A549 (cell line): ENCODE measurements around the gene MYPOP. TPM values are rescaled to one million over a fixed set of nuclear protein-coding genes. Genes with fewer than 3 reads are reported as not detected.

Experiments used
- ATAC-seq, 2 experiments: fragments of 200-7000 bp in 1 of 2; fragments of >200 bp in 1 of 2; cut with Nextera tagmentation in 1 of 2; cut with Tn5 transposase in 1 of 2; 3 replicates each; pipeline versions ENCODE4 v1.8.0 to v1.9.1; 2018 to 2020; ENCODE audit warnings: mild to moderate bottlenecking in 1 of 2, moderate library complexity in 1 of 2
- CTCF ChIA-PET: fragments of 300-600 bp; sonication (Branson Sonifier 250); formaldehyde crosslinking; extraction: SDS; loops from one replicate; lab custom pipeline; 2021; ENCODE audit warnings: antibody characterized with exemption, inconsistent platforms; lab: Yijun Ruan, JAX
- POLR2A ChIA-PET: fragments of 350-600 bp; formaldehyde crosslinking; extraction: SDS; loops from one replicate; lab custom pipeline; 2021; ENCODE audit warnings: antibody characterized with exemption, inconsistent platforms; lab: Yijun Ruan, JAX
- DNase-seq, 2 experiments: peaks; one replicate each; pipeline versions ENCODE4 v3.0.0 to v3.0.0-alpha.2; 2011 to 2016; ENCODE audit warnings: low read depth in 1 of 2, low spot score in 1 of 2
- FAIRE-seq: peaks from 2 replicates; lab custom pipeline; 2011; peaks lifted over from hg19 to GRCh38; lab: Jason Lieb, UNC
- H3K27ac ChIP-seq, 2 experiments: fragments of >200 bp; sonication (Bioruptor Twin); formaldehyde crosslinking; 3 replicates each; pipeline ENCODE4 v1.5.1; 2016 to 2017
- H3K4me1 ChIP-seq: fragments of >200 bp; sonication (Bioruptor Twin); formaldehyde crosslinking; 3 replicates; pipeline ENCODE4 v1.6.1; 2016
- H3K4me2 ChIP-seq: fragments of >200 bp; sonication (Bioruptor Twin); formaldehyde crosslinking; 3 replicates; pipeline ENCODE4 v1.6.1; 2016
- H3K4me3 ChIP-seq: fragments of >200 bp; sonication (Bioruptor Twin); formaldehyde crosslinking; 3 replicates; pipeline ENCODE4 v1.5.1; 2016
- H3K9me3 ChIP-seq: fragments of >200 bp; sonication (Bioruptor Twin); formaldehyde crosslinking; 3 replicates; pipeline ENCODE4 v1.6.1; 2016
- ATOH8 ChIP-seq: fragments of 250-450 bp; sonication (Bioruptor Pico); IDR thresholded peaks from 2 replicates; pipeline ENCODE4 v1.5.0; 2020; ENCODE audit warnings: low read depth, mild to moderate bottlenecking, moderate library complexity
- BHLHE40 ChIP-seq: IDR thresholded peaks from 2 replicates; pipeline ENCODE4 v1.6.1; 2012; ENCODE audit warnings: low read depth, low read length, inconsistent platforms
- CBX8 ChIP-seq: fragments of 200-600 bp; sonication (generic); IDR thresholded peaks from 2 replicates; pipeline ENCODE4 v1.6.1; 2016
- EHF ChIP-seq: fragments of 250-450 bp; sonication (Bioruptor Pico); IDR thresholded peaks from 2 replicates; pipeline ENCODE4 v1.5.0; 2020; ENCODE audit warnings: mild to moderate bottlenecking
- EP300 ChIP-seq, 2 experiments: fragments of >200 bp; sonication (Bioruptor Twin); formaldehyde crosslinking; IDR thresholded peaks; 2 replicates in 1 of 2; 3 replicates in 1 of 2; pipeline ENCODE4 v1.6.1; 2016 to 2017
- ESRRA ChIP-seq: fragments of 150-350 bp; IDR thresholded peaks from 2 replicates; pipeline ENCODE4 v1.6.1; 2014; ENCODE audit warnings: mild to moderate bottlenecking, low read length, borderline replicate concordance
- FOXS1 ChIP-seq: fragments of 250-450 bp; sonication (Bioruptor Pico); IDR thresholded peaks from 2 replicates; pipeline ENCODE4 v1.5.0; 2020; ENCODE audit warnings: mild to moderate bottlenecking, moderate library complexity
- GATA3 ChIP-seq: IDR thresholded peaks from 2 replicates; pipeline ENCODE4 v1.6.1; 2012; ENCODE audit warnings: borderline replicate concordance
- HDAC2 ChIP-seq: fragments of 200-600 bp; sonication (generic); IDR thresholded peaks from 2 replicates; pipeline ENCODE4 v1.6.1; 2016
- HOXA7 ChIP-seq: fragments of 250-450 bp; sonication (Bioruptor Pico); IDR thresholded peaks from 2 replicates; pipeline ENCODE4 v1.5.0; 2020; ENCODE audit warnings: mild to moderate bottlenecking, moderate library complexity
- HOXB13 ChIP-seq: fragments of 250-450 bp; sonication (Bioruptor Pico); IDR thresholded peaks from 2 replicates; pipeline ENCODE4 v1.5.0; 2020; ENCODE audit warnings: low read depth, mild to moderate bottlenecking, moderate library complexity
- KDM5A ChIP-seq: fragments of 200-600 bp; sonication (generic); IDR thresholded peaks from 2 replicates; pipeline ENCODE4 v1.6.1; 2016; ENCODE audit warnings: antibody characterized with exemption, mild to moderate bottlenecking
- MAZ ChIP-seq: fragments of 150-350 bp; IDR thresholded peaks from 2 replicates; pipeline ENCODE4 v1.6.1; 2014; ENCODE audit warnings: antibody characterized with exemption, low read depth, low read length, borderline replicate concordance
- NPAS2 ChIP-seq: fragments of 250-450 bp; sonication (Bioruptor Pico); IDR thresholded peaks from 2 replicates; pipeline ENCODE4 v1.8.0; 2022; ENCODE audit warnings: mild to moderate bottlenecking, moderate library complexity, borderline replicate concordance
- NR3C1 ChIP-seq: fragments of >200 bp; sonication (Bioruptor Twin); formaldehyde crosslinking; IDR thresholded peaks from 3 replicates; pipeline ENCODE4 v1.6.1; 2017
- POLR2A ChIP-seq: IDR thresholded peaks from 2 replicates; pipeline ENCODE4 v1.6.1; 2012; ENCODE audit warnings: mild to moderate bottlenecking, low read length
- RARB ChIP-seq: fragments of 250-450 bp; sonication (Bioruptor Pico); IDR thresholded peaks from 2 replicates; pipeline ENCODE4 v1.8.0; 2021; ENCODE audit warnings: mild to moderate bottlenecking, moderate library complexity
- SMC3 ChIP-seq: fragments of >200 bp; sonication (Bioruptor Twin); formaldehyde crosslinking; IDR thresholded peaks from 3 replicates; pipeline ENCODE4 v1.6.1; 2018; ENCODE audit warnings: inconsistent platforms
- TP53 ChIP-seq: fragments of 250-450 bp; sonication (Bioruptor Pico); IDR thresholded peaks from 2 replicates; pipeline ENCODE4 v1.5.0; 2021; ENCODE audit warnings: mild to moderate bottlenecking, moderate library complexity
- ZFP36 ChIP-seq: fragments of 450-650 bp; IDR thresholded peaks from 2 replicates; pipeline ENCODE4 v1.6.1; 2014; ENCODE audit warnings: borderline replicate concordance; ENCODE audit not compliant: partially characterized antibody
- ZNF302 ChIP-seq: fragments of 250-450 bp; sonication (Bioruptor Pico); IDR thresholded peaks from 2 replicates; pipeline ENCODE4 v1.9.0; 2021; ENCODE audit warnings: inconsistent platforms, mild to moderate bottlenecking, moderate library complexity
- WGBS: methylation state at CpG from one replicate; pipeline ENCODE4 v1.1.6; 2017; ENCODE audit errors: missing lambda C conversion rate; 5-methylcytosine and 5-hydroxymethylcytosine counted together
- polyA plus RNA-seq, 4 experiments: library from polyadenylated mRNA; depleted of rRNA in 3 of 4; stranded (reverse); fragments of >200 nt; fragmentation: RNase III in 1 of 4; extraction: RNeasy Plus Mini Kit Qiagen cat#74134 plus additional on column Dnase treatment in 1 of 4; gene quantifications; 2 replicates in 3 of 4; 3 replicates in 1 of 4; pipeline ENCODE4 v1.2.3, GENCODE V29; 2011 to 2017
- TF ChIP-seq, protein P1 (sequence below): IDR thresholded peaks from 2 replicates; pipeline ENCODE4 v1.6.1; 2012

Gene MYPOP
- polyA plus RNA-seq, 2 of the 4 experiments (the other 2 are of a cell fraction), result 2.1 to 10.5 TPM

DNA sequence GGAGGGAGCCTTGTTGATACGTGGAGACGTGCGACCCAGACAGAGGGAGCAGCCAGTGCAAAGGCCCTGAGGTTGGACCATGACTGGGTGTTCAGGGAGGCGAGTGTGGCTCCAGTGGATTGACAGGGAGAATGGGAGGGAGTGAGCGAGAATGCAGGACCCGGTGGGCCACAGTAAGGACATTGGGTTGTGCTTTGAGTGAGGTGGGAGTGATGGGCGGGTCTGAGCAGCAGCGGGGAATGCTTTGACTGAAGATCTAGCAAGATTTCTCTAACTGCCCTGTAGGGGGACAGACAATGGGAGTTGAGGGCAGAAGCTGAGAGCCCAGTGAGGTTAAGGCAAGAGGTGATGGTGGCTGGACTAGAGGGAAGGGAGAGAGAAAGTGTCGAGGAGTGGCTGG, 19.9 kb upstream of the MYPOP start:
- CTCF ChIA-PET, result interaction anchor here (0.7 to 1.4 kb wide), 2 partner anchors 13 to 95 kb away, joined by 3 read pairs; no protein-coding TSS in a partner anchor

GRCh38 chr19:45920458-45920857, 18.0 kb upstream of the MYPOP start:
- 39% methylated on average over 8 of the region's 8 CpGs for WGBS

More for the DNA sequence above, 19.9 kb upstream of the MYPOP start:
- POLR2A ChIA-PET, result no interaction called here
- ATAC-seq, result peak; percentile 64 to 86; a peak in 3 of 6 replicates
- Histone ChIP-seq H3K4me3 (no peak overlapping the region), H3K9me3 (no peaks in the 10 kb centered on the region; the same call in 2 of the 3 replicates), H3K4me2 (no peak overlapping the region), H3K4me1 (no peaks in the 10 kb centered on the region), H3K27ac (no peak overlapping the region)
- no peak for FAIRE-seq
- DNase-seq, result peak; percentile 66
- WGBS, result 63% methylated on average over 9 of the region's 9 CpGs
- TF ChIP-seq KDM5A (no peak), RARB (no peak), BHLHE40 (no peak), CBX8 (no peak), HDAC2 (no peak), ZFP36 (no peak), NPAS2 (CRISPR knock-in tag) (no peak), POLR2A (no peak), EP300 (IDR thresholded peaks at IDR 0.05) (no peak), NR3C1 (no peak), FOXS1 (CRISPR knock-in tag) (no peak), HOXA7 (CRISPR knock-in tag) (no peak)

GRCh38 chr19:45919678-45920077, 17.3 kb upstream of the MYPOP start:
- Histone ChIP-seq H3K4me1 (no peaks in the 10 kb centered on the region), H3K4me3 (no peak overlapping the region), H3K4me2 (no peak overlapping the region), H3K27ac (no peak overlapping the region), H3K9me3 (no peaks in the 10 kb centered on the region; the same call in 2 of the 3 replicates)
- ChIA-PET CTCF (interaction anchor here (0.8 to 2.8 kb wide), 4 partner anchors 17 to 109 kb away, joined by 3 to 9 read pairs (median 4); partner anchors contain the start of gene MYPOP), POLR2A (interaction anchor here (0.7 kb wide), 1 partner anchor 33 kb away, joined by 3 read pairs; no protein-coding TSS in a partner anchor)
- 43% methylated on average over 7 of the region's 7 CpGs for WGBS
- no peak for FAIRE-seq
- peak; percentile 39 to 42; a peak in 5 of 6 replicates for ATAC-seq
- TF ChIP-seq ESRRA (no peak), ZNF302 (CRISPR knock-in tag) (no peak)
- DNase-seq, result no peak

More at GRCh38 chr19:45920458-45920857, 18.0 kb upstream of the MYPOP start:
- ATAC-seq (no peak), DNase-seq (no peak), FAIRE-seq (no peak)
- POLR2A ChIA-PET, result interaction anchor here (0.7 kb wide), 1 partner anchor 34 kb away, joined by 3 read pairs; no protein-coding TSS in a partner anchor
- CTCF ChIA-PET, result interaction anchor here (0.8 to 2.8 kb wide), 4 partner anchors 20 to 108 kb away, joined by 3 to 9 read pairs (median 4); partner anchors contain the start of gene FOXA3
- no peaks in the 10 kb centered on the region for H3K4me1 ChIP-seq
- no peak overlapping the region for H3K4me2 ChIP-seq
- H3K4me3 ChIP-seq, result no peak overlapping the region
- no peak for TF ChIP-seq EP300 (IDR thresholded peaks at IDR 0.05)
- TF ChIP-seq, protein P1, sequence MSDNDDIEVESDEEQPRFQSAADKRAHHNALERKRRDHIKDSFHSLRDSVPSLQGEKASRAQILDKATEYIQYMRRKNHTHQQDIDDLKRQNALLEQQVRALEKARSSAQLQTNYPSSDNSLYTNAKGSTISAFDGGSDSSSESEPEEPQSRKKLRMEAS, result no peak
- no peak for TF ChIP-seq EHF
- no peak for TF ChIP-seq GATA3
- TF ChIP-seq HOXA7 (CRISPR knock-in tag), result no peak
- no peak for TF ChIP-seq TP53
- no peak for TF ChIP-seq MAZ
- TF ChIP-seq FOXS1 (CRISPR knock-in tag), result no peak
- TF ChIP-seq HOXB13 (CRISPR knock-in tag), result no peak
- TF ChIP-seq ESRRA, result no peak
- TF ChIP-seq CBX8, result no peak
- H3K9me3 ChIP-seq, result no peaks in the 10 kb centered on the region; the same call in 2 of the 3 replicates
- no peak overlapping the region for H3K27ac ChIP-seq

GRCh38 chr19:45918721-45919120, 16.3 kb upstream of the MYPOP start:
- 29% methylated on average over 4 of the region's 4 CpGs for WGBS
- no peak for ATAC-seq
- CTCF ChIA-PET, result interaction anchor here (1.3 to 2.8 kb wide), 2 partner anchors 15 to 110 kb away, joined by 4 to 9 read pairs; no protein-coding TSS in a partner anchor
- Histone ChIP-seq H3K4me1 (no peaks in the 10 kb centered on the region), H3K4me2 (no peak overlapping the region), H3K4me3 (no peak overlapping the region), H3K9me3 (no peaks in the 10 kb centered on the region), H3K27ac (no peak overlapping the region)
- TF ChIP-seq SMC3 (no peak), ZNF302 (CRISPR knock-in tag) (no peak), ESRRA (no peak), ATOH8 (no peak)
- POLR2A ChIA-PET, result interaction anchor here (1.2 kb wide), 1 partner anchor 76 kb away, joined by 3 read pairs; the partner anchor contains the start of gene CCDC61
- no peak for FAIRE-seq
- no peak for DNase-seq
